ENCODE measurements around the gene CBLL1. TPM values are rescaled to one million over a fixed set of nuclear protein-coding genes. Genes with fewer than 3 reads are reported as not detected.

Gene CBLL1
- total RNA-seq, 2 donors from 2014 or later: 20.2 to 21.9 TPM

DNA sequence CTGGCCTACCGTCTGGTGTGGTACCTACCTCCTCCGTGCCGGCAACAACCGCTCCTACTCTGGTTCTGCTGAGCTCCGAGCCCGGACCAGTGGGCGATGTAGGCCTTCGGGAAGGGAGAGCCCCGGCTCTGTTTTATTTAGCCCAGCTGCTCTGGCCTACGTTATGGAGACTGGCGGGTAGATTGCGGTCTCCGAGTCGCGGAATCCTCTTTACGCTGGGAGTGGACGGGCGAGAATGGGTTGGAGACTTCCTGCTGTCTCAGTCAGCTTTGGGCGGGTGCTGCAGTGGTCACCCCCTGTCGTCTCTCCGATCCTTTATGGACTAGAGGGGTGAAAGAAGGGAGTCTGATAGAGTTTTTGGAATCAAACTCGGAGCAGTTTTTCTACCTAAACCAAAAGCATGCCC, 406 bp downstream of the CBLL1 start:
- Histone ChIP-seq H3K4me3 (peak overlapping the region; percentile 92), H3K27ac (peak overlapping the region; percentile 94 to 96), H3K36me3 (no peaks in the 10 kb centered on the region), H3K4me1 (ENCODE audit: control insufficient read depth in 1 of 2, low read depth in 2 of 2) (peaks cover 27 to 36% of the 10 kb centered on the region in 2 donors), H3K27me3 (replicated peaks; ENCODE audit: insufficient read depth) (no peaks in the 10 kb centered on the region), H3K9me3 (no peaks in the 10 kb centered on the region)
- no peak for DNase-seq (ENCODE audit: low spot score)
- peak; percentile 40 for ATAC-seq (ENCODE audit: insufficient number of reproducible peaks, low FRiP score, low read depth)
- TF ChIP-seq, protein P1, sequence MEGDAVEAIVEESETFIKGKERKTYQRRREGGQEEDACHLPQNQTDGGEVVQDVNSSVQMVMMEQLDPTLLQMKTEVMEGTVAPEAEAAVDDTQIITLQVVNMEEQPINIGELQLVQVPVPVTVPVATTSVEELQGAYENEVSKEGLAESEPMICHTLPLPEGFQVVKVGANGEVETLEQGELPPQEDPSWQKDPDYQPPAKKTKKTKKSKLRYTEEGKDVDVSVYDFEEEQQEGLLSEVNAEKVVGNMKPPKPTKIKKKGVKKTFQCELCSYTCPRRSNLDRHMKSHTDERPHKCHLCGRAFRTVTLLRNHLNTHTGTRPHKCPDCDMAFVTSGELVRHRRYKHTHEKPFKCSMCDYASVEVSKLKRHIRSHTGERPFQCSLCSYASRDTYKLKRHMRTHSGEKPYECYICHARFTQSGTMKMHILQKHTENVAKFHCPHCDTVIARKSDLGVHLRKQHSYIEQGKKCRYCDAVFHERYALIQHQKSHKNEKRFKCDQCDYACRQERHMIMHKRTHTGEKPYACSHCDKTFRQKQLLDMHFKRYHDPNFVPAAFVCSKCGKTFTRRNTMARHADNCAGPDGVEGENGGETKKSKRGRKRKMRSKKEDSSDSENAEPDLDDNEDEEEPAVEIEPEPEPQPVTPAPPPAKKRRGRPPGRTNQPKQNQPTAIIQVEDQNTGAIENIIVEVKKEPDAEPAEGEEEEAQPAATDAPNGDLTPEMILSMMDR (IDR thresholded peaks at IDR 0.05): no peak

DNA sequence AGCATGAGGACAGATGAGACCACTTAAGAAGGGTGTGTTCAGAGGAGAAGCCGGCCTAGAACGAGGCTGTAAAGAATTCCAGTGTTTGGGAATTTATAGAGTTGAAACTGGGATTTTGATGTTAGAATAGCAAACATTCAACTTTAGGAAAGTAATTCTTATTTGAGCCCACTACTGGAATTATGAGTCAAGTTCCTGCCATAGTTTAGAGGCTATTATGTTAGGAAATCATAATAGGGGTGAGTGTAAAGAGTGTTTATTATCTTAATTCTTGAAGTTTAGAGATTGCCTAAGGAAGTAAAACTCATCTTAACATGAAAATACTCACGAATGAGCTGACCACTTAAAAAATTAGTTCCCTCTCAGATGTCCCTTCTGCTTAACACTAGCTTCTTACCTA, 2.1 kb downstream of the CBLL1 start:
- peaks cover 11% of the 10 kb centered on the region for H3K36me3 ChIP-seq
- H3K9me3 ChIP-seq: no peaks in the 10 kb centered on the region
- H3K4me1 ChIP-seq (ENCODE audit: control insufficient read depth in 1 of 2, low read depth in 2 of 2): peaks cover 27 to 36% of the 10 kb centered on the region in 2 donors
- H3K27ac ChIP-seq: no peak overlapping the region
- no peaks in the 10 kb centered on the region for H3K27me3 ChIP-seq (replicated peaks; ENCODE audit: insufficient read depth)
- DNase-seq (ENCODE audit: low spot score) (no peak), ATAC-seq (ENCODE audit: insufficient number of reproducible peaks, low FRiP score, low read depth) (no peak)
- no peak overlapping the region for H3K4me3 ChIP-seq
- TF ChIP-seq, protein P1 (IDR thresholded peaks at IDR 0.05): no peak

DNA sequence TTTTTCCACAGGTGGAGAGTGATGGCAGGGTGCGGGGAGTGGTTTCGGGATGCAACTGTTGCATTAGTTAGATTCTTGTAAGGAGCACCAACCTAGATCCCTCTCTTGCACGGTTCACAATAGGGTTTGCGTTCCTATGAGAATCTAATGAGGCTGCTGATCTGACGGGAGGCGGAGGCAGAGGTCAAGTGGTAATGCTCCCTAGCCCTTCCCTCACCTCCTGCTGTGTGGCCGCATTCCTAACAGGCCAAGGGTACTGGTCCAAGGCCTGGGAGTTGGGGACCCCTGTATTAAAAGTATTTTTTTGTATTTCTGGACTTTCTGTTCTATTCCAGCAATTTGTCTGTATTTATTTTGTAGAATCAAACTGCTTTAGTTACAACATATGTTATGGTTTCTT, 7.2 kb downstream of the CBLL1 start:
- TF ChIP-seq, protein P1 (IDR thresholded peaks at IDR 0.05): no peak
- Histone ChIP-seq H3K4me3 (no peak overlapping the region), H3K36me3 (peaks cover 37% of the 10 kb centered on the region), H3K9me3 (no peaks in the 10 kb centered on the region), H3K4me1 (ENCODE audit: control insufficient read depth in 1 of 2, low read depth in 2 of 2) (peaks cover 11 to 13% of the 10 kb centered on the region in 2 donors), H3K27me3 (replicated peaks; ENCODE audit: insufficient read depth) (no peaks in the 10 kb centered on the region), H3K27ac (no peak overlapping the region)
- no peak for DNase-seq (ENCODE audit: low spot score)
- ATAC-seq (ENCODE audit: insufficient number of reproducible peaks, low FRiP score, low read depth): no peak

DNA sequence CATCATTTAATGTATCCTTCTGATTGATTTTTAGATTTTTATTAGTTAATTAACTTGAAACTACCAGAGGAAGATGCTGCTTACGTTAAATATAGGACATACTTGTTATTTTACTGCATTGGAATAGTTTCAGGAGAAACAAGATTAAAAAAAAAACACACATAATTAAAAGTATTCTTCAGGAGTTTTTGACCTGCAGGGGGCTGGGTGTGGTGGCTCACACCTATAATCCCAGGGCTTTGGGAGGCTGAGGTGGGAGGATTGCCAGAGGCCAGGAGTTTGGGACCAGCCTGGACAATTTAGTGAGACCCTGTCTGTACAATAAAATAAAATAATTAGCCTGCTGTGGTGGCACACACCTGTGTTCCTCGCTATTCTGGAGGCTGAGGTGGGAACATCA, 10.7 kb downstream of the CBLL1 start:
- Histone ChIP-seq H3K9me3 (no peaks in the 10 kb centered on the region), H3K36me3 (peaks cover 55% of the 10 kb centered on the region), H3K27ac (no peak overlapping the region), H3K27me3 (replicated peaks; ENCODE audit: insufficient read depth) (no peaks in the 10 kb centered on the region), H3K4me1 (ENCODE audit: control insufficient read depth in 1 of 2, low read depth in 2 of 2) (no peaks in the 10 kb centered on the region), H3K4me3 (no peak overlapping the region)
- DNase-seq (ENCODE audit: low spot score) (no peak), ATAC-seq (ENCODE audit: insufficient number of reproducible peaks, low FRiP score, low read depth) (no peak)
- TF ChIP-seq, protein P1 (IDR thresholded peaks at IDR 0.05): no peak

DNA sequence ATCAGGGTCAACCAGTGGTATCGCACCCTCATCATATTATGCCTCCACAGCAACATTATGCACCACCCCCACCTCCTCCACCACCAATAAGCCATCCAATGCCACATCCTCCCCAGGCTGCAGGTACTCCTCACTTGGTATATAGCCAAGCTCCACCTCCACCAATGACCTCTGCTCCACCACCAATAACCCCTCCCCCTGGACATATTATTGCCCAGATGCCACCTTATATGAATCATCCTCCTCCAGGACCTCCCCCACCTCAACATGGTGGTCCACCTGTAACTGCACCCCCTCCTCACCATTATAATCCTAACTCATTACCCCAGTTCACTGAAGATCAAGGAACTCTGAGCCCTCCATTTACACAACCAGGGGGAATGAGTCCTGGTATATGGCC, 14.7 kb downstream of the CBLL1 start:
- no peaks in the 10 kb centered on the region for H3K27me3 ChIP-seq (replicated peaks; ENCODE audit: insufficient read depth)
- DNase-seq (ENCODE audit: low spot score): no peak
- H3K36me3 ChIP-seq: peaks cover 29% of the 10 kb centered on the region
- H3K4me3 ChIP-seq: no peak overlapping the region
- no peaks in the 10 kb centered on the region for H3K4me1 ChIP-seq (ENCODE audit: control insufficient read depth in 1 of 2, low read depth in 2 of 2)
- H3K9me3 ChIP-seq: no peaks in the 10 kb centered on the region
- TF ChIP-seq, protein P1 (IDR thresholded peaks at IDR 0.05): no peak
- no peak overlapping the region for H3K27ac ChIP-seq
- no peak for ATAC-seq (ENCODE audit: insufficient number of reproducible peaks, low FRiP score, low read depth)

Data from thoracic aorta (tissue), 2 donors.